SK-N-DZ (cell line): ENCODE measurements around the gene NOXA1.
"Not testable (repeated sequence)": the region's sequence is repeated elsewhere in the genome, so short reads cannot be mapped to it uniquely, and the experiment has no call there.

ENCODE experiments used
- DNase-seq: peaks from one replicate; pipeline ENCODE4 v3.0.0-alpha.2; 2015; ENCODE audit warnings: low spot score

Gene NOXA1

DNA sequence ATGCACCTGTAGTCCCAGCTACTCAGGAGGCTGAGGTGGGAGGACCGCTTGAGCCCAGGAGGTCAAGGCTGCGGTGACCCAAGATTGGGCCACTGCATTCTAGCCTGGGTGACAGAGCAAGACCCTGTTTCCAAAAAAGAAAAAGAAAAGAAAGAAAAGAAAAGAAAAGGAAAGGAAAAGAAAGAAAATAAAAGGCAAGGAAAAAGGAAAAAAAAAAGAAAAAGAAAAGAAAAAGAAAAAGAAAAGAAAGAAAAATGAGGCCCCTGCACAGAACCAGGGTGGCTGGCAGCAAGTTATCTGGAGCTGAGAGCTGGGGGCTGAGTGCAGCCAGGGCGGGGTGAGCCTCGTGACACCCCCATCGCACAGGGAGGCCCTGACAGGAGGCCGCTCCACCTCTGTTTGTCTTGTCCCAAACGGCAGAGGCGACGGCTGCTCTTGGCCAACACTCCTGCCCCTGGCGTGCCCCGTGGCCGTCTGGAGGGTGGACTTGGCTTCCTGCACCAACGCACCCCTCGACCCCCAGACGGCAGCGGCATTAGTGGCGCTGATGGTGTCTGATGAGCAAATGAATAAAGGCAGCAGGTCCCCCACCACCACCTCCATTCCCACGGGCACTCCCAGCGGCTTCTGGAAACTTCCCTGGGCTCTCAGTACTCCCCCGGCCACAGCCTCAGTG, 17.0 kb upstream of the NOXA1 start:
- no peak for DNase-seq

DNA sequence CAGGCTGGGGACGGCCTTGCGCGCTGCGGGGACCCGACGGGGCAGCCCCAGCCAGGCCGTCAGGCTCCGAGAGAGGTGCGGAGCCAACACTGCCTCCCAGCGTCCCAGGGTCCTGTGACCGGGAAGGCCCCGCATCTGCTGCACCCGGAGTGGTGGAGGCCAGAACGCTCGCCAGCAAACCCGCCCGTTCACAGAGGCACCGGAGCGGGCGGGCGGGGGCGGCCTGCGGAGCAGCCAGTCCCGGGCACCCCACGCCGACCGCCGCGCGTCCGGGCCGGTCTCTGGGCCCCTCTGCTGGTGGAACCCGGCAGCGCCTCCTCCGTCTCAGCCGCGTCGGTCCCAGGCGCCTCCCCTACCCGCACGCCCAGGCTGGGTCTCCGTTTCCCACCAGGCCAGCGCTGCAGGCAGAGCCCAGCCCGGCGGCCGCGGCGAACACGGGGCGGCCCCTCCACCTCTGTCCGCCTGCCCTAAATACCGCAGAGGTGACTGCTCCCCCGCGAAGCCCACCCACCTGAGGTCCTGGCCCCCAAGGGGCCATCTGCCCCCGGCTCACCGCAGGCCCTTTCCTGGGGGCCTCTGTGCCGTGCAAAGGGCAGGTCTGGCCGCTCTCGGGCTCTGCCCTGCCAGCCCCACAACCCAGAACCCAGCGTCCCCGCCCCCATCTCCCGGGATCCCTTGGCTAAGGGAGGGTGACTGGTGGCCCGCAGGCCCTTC, 16.2 kb upstream of the NOXA1 start:
- DNase-seq, result peak; percentile 76

DNA sequence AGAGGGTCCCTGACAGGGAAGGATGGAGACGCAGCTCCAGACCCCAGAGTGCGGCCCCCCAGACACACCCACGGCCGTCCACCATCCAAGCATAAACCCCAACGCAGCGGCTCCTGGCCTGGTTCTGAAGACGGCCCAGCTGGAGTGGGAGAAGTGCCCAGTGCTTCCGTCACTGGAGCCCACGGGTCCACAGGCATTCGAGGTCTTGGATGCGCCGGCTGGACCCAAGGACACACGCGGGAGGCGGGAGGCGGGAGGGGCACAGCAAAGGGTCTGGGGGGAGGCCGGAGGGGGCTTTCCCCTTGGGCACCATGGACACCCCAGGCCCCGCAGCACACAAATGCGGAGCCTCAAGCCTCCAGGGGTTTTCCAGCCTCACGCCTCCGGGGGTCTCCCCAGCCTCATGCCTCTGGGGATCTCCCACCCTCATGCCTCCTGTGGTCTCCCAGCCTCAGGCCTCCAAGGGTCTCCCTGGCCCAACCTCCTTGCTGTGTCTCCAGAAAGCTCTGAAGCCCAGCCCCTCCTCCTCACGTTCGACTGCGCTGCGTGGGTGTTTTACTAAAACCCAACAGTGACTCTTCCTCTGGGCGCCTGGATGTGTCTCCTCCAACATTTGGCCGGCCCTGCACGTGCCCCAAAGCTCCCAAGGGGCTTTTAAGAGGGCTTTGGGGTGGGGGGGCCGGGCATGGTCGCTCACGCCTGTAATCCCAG, 15.4 kb upstream of the NOXA1 start:
- DNase-seq, result no peak

DNA sequence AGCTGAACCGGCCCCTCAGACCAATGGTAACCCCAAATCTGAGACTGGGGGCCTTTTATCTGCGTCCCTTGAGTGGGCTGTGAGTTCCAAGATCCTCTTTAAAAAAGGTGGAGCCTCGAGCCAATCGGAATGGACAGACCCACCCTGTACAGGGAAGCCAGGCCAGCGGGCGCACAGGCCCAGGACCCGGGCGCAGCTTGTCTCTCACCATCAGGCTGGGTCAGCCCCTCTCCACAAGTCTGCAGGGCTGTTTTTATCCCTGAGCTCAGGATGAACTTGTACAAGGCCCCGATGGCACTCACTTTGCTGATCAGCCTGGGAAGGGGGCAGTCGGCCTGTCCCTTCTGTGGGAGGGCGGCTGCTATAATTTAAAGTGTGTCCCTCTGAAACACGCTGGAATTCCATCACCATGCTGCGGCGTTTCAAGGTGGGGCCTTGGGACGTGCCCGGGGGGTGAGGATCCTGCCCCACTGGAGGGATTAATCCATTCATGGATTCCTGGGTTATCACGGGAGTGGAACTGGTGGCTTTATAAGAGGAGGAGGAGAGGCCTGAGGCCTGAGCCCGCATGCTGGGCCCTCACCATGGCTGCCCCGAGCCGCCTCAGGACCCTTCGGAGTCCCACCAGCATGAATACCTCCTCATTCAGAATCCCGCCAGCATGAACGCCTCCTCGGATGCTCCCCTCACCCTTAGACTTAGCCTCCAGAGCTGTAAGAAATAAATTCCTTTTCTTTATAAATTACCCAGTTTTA, 14.4 kb upstream of the NOXA1 start:
- no peak for DNase-seq

DNA sequence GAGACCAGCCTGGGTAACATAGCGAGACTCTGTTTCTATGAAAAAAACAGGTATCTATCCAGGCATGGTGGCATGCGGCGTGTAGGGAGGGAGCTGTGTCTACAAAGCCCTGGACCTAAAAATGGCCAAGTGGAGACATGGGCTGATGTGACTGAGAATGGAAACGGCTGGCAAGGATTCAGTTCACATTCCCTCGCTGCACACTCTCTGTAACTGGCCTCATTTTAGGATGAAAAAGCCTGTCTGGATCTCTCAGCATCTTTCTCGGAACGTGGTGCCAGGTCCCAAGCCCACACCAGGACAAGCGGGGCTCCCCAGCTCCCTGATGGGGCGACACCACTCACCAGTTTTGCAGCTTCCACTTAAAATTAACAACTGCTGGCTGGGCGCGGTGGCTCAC, 13.7 kb upstream of the NOXA1 start:
- no peak for DNase-seq

DNA sequence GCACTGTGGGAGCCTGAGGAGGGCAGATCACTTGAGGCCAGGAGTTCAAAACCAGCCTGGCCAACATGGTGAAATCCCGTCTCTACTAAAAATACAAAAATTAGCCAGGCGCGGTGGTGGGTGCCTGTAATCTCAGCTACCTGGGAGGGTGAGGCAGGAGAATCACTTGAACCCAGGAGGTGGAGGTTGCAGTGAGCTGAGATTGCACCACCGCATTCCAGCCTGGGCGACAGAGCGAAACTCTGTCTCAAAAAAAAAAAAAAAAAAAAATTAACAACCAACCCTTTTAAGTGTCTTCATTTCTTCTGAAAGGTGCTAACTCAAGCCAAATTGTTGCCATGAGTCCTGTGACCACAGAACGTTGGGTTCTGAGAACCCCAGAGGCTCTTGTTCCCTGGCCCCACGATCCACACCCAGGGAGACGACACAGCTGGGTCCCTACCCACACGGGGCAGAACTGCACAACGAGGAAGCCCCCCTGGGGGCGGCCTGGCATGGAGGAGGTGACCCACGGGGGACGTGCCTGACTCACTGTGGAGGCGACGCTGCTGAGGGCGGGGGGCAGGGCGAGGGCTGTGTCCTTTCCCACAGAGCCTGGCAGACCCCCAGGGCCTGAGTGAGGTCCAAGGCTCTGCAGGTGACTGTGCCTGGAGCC, 12.8 kb upstream of the NOXA1 start:
- not testable (repeated sequence) for DNase-seq

DNA sequence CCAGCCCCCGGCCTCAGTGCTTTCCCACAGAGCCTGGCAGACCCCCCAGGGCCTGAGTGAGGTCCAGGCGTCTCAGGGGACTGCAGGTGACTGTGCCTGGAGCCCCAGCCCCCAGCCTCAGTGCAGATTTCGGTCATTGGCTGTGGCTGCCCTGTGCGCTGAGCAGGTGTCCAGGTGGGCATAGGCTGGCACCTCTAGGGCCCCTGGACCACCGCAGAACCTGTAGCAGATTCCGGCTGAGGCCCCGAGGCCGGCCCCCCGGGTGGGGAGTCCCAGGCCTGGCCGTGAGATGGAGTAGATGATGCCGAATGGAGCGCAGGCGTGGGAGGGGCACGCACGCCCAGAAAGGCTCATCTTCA, 12.3 kb upstream of the NOXA1 start:
- no peak for DNase-seq

DNA sequence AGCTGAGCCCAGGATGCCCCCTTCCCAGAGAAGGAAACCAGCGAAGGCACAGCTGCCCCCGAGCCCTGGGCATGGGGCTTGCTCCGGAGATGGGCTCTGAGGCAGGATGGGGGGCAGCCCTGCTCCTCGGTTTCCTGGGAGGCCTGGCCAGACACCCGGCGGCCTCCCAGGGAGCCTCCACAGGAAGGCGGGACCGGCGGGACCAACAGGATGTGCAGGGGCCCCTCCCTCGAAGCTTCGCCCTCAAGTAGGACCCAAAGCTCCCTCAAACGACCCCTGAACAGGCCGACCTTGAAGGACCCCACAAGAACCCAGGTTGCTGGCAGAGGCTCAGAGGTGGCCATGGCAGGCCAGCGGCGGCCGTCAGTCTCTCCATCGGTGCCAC, 11.9 kb upstream of the NOXA1 start:
- DNase-seq, result no peak

DNA sequence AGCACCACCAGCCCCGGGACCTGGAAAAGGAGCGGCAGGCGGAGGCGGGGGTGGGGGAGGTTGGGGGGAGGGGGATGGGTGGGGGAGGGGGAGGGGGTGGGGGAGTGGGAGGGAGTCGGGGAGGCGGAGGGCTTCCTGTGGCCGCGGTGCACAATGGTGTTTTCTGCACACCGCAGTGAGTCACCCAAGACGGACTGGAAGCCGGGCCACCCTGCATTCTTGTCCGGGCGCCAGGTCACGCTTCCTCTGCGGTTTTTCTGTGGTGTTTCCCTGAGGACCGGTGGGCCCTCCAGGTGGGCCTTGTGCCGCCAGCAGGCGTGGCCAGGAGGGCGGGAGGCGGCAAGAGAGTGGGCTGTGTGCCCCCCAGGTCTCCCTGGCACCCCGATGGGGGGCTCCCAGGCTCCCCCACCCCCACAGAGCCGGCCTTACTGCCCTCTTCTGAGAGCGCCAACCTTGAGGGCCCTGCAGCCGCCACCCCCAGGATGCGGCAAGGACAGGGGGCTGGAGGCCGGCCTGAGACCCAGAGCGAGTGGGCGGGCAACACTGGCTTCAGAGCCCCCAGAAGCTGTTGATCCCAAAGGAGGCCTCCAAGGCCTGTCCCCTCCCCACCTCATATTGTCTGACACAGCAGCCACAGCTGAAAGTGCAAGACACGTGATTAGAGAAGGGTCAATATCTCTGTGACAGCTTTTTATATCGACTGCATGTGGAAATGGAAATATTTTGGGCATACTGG, 11.4 kb upstream of the NOXA1 start:
- DNase-seq, result no peak

DNA sequence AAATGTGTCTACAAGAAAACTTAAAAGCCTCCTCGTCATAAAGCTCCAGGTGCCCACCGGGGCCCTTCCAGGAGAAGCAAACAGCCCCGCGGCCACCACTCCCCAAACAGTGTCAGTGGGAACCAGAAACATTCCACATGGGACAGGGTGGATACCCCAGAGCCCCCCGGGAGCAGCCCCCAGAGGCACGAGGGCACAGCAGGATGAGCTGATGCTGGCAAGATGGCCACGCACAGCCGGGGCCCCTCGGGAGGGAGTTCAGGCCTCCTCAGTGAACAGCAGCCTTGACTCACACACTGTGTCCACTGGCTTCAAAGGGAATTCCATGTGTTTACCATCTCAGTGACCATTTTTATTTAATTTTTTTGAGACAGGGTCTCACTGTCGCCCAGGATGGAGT, 10.8 kb upstream of the NOXA1 start:
- DNase-seq, result no peak

DNA sequence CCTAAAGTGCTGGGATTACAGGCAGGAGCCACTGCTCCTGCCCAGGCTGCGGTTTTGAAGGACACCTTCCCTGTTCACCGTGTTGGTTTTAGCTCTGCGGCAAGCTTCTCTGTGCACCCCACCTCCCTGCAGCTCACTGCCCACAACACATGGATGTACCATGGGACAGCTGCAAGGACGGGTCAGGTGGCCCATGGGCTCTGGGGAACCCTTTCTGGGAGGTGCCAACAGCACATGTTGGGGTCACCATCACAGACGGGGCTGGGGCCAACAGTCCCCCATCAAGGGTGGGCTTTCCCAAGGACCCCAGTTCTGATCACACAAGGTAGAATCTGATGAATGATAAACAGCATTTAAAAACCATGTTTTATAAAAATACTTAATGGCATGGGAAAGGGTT, 7.7 kb upstream of the NOXA1 start:
- no peak for DNase-seq

DNA sequence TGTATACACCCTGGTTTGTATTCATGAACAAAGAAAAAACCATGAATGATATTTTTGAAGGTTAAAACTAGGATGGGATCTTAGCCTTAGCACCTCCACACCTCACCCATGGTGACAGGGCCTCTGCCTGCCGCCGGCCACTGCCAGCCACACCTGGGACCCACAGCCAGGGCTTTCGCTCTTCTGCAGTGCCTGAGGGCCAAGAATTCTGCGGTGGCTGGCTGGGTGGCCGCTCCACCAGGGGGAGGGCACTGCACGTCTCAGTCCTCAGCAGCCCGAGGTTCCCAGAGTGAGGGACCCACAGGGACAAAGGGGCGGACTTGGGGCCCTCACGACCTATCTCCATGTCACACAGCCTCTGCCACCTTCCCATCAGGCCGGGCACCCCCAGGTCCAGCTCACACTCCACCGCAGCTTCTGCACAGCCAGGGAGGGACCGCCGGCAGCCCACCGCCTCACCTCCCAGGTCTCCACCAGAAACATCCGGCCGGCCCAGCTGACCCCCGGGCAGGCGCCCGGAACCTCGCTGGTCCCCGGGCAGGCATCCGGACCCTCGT, 7.1 kb upstream of the NOXA1 start:
- no peak for DNase-seq

DNA sequence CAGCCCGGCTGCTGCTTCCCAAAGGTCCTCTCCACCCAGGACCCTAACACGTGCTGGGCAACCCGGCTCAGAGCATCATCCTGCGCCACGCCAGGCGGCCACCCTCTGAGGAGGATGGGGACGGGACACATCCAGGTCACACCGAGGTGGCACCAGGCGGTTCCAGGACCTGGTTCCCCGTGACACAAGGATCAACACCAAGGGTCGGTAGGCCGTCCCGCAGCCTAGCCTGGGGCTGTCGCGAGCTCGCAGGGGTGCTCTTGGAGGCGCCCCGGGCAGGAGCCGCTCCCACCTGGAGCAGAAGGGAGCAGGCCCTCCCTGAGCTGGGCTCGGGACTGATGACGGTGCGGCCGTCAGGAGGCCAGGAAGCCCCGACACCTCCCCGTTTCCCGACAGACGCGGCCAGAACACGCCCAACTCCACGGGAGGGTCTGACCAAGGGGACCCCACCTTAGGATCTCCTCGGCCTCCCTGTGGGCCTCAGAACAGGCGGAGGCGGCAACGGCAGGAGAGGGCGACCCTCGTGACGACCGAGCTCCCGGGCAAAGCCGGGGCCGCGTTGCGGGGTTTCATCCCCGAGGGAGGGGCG, 6.5 kb upstream of the NOXA1 start:
- no peak for DNase-seq

DNA sequence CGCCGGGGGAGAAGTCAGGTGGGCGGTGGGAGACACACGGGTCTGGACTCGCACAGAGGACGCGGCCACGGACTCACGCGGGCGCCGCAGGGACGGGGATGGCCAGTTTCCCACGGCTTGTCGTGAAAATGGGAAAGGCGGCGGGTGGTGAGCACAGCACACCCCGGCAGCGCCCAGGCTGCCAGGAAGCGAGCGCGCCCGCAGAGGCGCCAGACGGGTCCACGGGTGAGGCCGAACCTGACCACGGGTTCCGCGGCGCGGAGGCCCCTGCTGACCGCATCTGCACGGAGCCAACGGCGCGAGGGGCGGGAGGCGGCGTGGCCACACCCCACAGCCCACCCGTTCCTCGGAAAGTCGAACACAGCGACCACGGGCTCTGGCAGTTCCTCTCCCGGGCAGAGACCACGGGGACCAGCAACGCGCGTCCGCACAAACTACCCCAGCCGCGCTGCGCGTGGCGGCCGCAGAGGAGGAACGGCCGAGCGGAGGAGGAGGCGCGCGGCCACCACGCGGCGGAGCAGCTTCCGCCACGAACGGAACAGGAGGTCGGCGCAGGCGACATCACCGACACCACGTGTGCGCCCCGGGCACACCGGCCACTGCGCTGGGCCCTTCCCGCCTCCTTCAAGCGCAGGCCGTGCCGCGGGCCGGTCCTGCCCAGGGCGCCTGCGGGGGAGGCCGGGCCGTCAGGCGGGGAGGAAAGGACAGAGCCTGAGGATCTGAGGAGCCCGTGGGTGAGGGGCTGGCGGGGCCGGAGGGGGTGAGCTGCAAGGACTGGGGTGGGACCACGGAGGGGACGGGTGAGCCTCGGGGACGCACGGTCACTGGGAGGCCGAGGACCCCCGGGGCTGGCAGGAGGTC, 5.8 kb upstream of the NOXA1 start:
- no peak for DNase-seq

DNA sequence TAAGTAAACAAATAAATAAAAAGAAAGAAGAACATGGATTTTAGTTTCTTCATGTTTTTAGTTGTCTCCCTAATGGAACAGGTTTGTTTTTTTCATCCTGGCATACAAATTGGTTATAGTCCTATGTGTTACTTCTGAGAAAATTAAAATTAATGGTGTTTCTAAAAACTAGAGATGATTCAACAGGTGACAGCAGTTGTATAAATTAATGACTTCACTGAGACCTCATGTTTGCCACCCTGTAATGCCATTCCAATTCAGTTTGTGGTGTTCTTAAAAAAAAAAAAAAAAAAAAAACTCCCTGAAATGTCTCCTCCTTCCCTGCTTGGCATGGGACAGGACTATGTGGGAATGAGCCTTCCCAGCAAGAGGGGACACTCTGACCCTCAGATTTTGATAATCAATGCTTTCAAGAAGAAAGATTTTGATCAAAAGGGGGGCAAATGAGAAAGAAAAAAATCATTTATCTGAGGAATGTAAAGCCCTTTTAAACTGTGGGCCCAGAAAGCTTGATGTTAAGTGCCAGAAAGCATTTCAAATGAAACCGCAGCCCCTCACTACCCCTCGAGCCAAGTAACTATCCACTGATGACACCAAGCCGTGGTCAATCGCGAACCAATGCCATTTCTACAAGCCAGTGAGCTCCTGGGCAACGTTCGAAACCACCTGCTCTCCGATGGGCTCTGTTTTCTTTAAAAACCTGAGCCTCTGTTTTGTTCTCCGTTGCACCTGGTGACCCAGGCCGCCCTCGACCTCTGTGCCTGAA, 1.2 kb upstream of the NOXA1 start:
- no peak for DNase-seq

DNA sequence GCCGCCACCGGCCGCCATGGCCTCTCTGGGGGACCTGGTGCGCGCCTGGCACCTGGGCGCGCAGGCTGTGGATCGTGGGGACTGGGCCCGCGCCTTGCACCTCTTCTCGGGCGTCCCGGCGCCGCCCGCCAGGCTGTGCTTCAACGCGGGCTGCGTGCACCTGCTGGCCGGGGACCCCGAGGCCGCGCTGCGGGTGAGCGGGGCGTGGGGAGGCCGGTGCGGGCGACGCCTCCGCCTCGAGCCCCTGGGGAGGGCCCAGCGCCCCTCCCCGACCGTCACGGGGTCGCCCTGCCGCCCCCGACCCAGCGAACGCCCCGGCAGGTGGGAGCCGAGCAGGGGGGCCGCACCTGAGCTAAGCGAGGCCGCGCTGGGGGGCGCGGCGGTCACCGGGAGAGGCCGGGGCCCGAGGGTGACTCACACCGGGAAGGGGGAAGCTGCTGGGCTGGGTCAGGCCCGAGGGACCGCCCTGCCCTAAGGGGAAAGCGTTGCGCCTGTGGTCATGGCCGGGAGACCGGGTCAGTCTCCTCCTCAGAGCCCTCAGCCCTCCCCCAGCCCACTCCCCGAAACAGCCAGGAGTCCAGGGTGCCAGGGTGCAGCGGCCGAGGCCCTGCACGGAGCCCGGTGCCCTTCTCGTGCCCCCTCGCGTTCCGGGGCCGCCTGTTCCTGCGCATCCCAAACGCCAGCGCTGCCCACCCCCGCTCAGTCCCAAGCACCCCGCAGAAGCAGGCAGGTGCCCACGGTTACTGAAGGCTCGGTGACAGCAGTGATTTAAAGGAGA, 510 bp downstream of the NOXA1 start:
- DNase-seq, result no peak

DNA sequence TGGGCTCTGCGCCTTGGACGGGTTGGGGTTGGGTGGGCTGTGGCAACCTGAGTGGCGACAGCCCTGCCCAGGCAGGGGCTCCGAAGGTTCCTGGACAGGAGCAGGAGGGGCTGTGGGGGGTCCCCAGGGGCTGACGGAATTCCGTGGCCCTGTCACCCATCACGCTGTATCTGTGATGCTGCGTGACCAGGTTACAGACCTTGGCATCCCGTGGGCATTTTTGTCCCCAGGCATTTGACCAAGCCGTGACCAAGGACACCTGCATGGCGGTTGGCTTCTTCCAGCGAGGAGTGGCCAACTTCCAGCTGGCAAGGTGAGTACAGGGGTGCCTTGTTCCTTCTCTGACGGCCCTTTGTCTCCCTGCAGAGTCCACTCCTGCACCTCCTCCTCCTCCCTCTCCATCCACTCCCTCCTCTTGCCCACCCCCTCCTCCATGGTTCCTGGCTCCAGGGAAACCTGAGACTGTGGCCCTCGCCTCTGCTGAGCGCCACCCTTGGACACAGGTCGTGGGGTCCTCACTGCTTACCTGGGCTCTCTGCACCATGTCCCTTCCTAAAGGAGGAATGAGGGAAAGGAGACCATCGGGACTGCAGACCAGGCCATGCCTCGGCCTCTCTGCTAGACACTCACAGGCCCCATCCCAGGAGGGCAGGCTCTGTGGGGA, 3.0 kb downstream of the NOXA1 start:
- DNase-seq, result no peak
